Measurements from ENCODE around the gene TRAF3IP3.
A peak's percentile ranks its signal among the peaks of the same experiment; 100 is the strongest.

The TRAF3IP3 gene

GRCh38 chr1:209741193-209741592, 14.7 kb upstream of the TRAF3IP3 start:
- H3K36me3 ChIP-seq (ENCODE audit: control insufficient read depth, insufficient read depth, low read length): no peaks in the 10 kb centered on the region
- H3K4me3 ChIP-seq (ENCODE audit: low read depth, low read length): no peak overlapping the region
- peaks cover 16% of the 10 kb centered on the region for H3K27me3 ChIP-seq (ENCODE audit: control insufficient read depth, insufficient read depth, low read length)
- no peaks in the 10 kb centered on the region for H3K9me3 ChIP-seq (ENCODE audit: control insufficient read depth, insufficient read depth, low read length)
- no peak overlapping the region for H3K9ac ChIP-seq (ENCODE audit: low read depth, low read length)
- no peaks in the 10 kb centered on the region for H3K4me1 ChIP-seq (ENCODE audit: control insufficient read depth, insufficient read depth, low read length)

DNA sequence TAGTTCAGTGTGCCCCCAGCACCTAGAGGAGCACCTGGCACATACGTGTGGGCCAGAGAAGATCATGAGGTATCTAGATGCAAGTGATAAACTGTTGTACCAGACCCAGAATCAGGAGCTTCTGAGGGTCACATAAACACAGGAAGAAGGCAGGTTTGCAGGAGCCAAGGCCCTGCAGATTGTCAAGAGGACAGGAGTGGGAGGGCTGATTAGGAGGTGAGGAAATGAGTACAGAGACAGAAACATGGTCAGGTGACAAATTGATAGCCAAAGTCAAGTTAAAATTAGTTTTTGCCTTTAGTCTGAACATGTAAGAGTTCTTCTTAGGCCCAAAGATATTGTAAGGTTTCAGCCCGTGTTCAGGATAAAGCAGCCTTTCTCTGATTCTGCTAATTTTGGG, 14.0 kb upstream of the TRAF3IP3 start:
- Histone ChIP-seq H3K4me3 (ENCODE audit: low read depth, low read length) (no peak overlapping the region), H3K9me3 (ENCODE audit: control insufficient read depth, insufficient read depth, low read length) (no peaks in the 10 kb centered on the region), H3K27me3 (ENCODE audit: control insufficient read depth, insufficient read depth, low read length) (peaks cover 22% of the 10 kb centered on the region), H3K36me3 (ENCODE audit: control insufficient read depth, insufficient read depth, low read length) (no peaks in the 10 kb centered on the region), H3K9ac (ENCODE audit: low read depth, low read length) (no peak overlapping the region), H3K4me1 (ENCODE audit: control insufficient read depth, insufficient read depth, low read length) (no peaks in the 10 kb centered on the region)

DNA sequence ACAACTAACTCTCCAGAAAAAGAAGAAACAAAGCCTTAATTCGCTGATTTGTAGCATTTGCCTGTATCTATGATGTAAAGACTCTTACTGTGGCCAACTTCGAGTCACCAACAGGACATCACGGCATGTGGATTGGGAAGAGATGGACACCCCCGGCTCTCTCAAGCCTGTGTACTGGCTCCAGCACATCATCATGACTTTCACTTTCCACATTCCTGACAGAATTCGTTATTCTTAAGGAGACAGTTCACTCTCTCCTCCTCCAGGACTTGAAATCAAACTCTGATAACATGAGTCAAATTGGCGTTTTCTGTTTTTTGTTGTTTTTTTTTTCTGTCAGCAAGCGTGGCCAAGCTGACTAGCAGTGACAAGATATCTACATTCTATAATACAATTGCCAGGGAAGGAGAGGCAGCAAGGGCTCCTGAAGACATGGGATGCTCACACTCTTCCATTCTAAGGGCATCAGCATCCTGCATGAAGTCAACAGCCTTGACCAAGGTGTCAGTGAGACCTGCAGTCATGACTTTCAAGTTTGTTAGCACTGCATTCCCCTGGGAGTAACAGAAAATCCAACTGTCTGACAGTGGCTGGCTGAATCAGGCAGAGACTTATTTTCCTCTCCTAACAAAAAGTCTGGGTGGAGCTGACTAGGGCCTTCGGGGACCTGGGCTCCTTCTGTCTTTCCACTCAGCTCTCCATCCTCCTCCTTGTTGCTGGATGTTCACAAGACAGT, 13.3 kb upstream of the TRAF3IP3 start:
- no peaks in the 10 kb centered on the region for H3K9me3 ChIP-seq (ENCODE audit: control insufficient read depth, insufficient read depth, low read length)
- H3K36me3 ChIP-seq (ENCODE audit: control insufficient read depth, insufficient read depth, low read length): no peaks in the 10 kb centered on the region
- no peak overlapping the region for H3K4me3 ChIP-seq (ENCODE audit: low read depth, low read length)
- no peak overlapping the region for H3K9ac ChIP-seq (ENCODE audit: low read depth, low read length)
- H3K4me1 ChIP-seq (ENCODE audit: control insufficient read depth, insufficient read depth, low read length): peaks cover 2% of the 10 kb centered on the region
- H3K27me3 ChIP-seq (ENCODE audit: control insufficient read depth, insufficient read depth, low read length): peaks cover 28% of the 10 kb centered on the region

- H3K27me3 ChIP-seq (ENCODE audit: control insufficient read depth, insufficient read depth, low read length): peaks cover 30% of the 10 kb centered on the region
- H3K4me3 ChIP-seq (ENCODE audit: low read depth, low read length): no peak overlapping the region
- H3K36me3 ChIP-seq (ENCODE audit: control insufficient read depth, insufficient read depth, low read length): no peaks in the 10 kb centered on the region
- H3K9ac ChIP-seq (ENCODE audit: low read depth, low read length): no peak overlapping the region
- peaks cover 2% of the 10 kb centered on the region for H3K4me1 ChIP-seq (ENCODE audit: control insufficient read depth, insufficient read depth, low read length)
- no peaks in the 10 kb centered on the region for H3K9me3 ChIP-seq (ENCODE audit: control insufficient read depth, insufficient read depth, low read length)
Measured at GRCh38 chr1:209743145-209743482, 12.7 kb upstream of the TRAF3IP3 start.

GRCh38 chr1:209746451-209747165, 9.2 kb upstream of the TRAF3IP3 start:
- H3K9ac ChIP-seq (ENCODE audit: low read depth, low read length): no peak overlapping the region
- no peak overlapping the region for H3K4me3 ChIP-seq (ENCODE audit: low read depth, low read length)
- H3K27me3 ChIP-seq (ENCODE audit: control insufficient read depth, insufficient read depth, low read length): peaks cover 40% of the 10 kb centered on the region
- H3K36me3 ChIP-seq (ENCODE audit: control insufficient read depth, insufficient read depth, low read length): no peaks in the 10 kb centered on the region
- no peaks in the 10 kb centered on the region for H3K9me3 ChIP-seq (ENCODE audit: control insufficient read depth, insufficient read depth, low read length)
- peaks cover 2% of the 10 kb centered on the region for H3K4me1 ChIP-seq (ENCODE audit: control insufficient read depth, insufficient read depth, low read length)

DNA sequence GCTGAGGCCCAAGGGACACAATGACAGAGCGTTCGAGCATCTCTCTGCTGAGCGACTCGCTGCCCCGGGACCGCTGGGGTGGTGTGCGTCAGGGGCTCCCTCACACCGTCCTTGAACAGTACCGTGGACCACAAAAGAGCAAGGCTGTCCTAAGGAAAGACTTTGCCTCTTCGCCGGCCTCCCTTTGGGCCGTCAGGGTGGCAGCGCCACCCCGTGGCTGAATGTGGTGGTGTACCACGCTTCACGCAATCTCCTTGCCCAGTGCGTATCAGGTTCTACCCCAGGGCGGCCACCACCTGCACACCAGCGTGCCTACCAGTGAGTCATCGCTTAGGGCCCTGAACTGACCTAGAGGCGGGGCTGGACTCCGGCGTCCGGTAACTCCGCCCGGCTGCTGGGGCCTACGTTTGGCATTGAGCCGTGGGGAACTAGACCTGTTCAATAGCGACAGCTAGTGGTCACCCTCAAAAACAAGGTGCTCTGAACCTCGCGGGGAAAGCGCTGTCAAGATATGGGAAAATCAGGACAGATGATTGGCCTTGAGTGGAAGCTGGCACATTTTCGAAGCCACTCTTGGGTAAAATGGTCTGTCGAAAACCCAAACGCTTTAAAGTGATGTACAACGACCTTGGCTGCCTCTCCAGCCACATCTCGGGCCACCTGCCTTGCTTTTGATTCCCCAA, 8.1 kb upstream of the TRAF3IP3 start:
- H3K9ac ChIP-seq (ENCODE audit: low read depth, low read length): no peak overlapping the region
- peak overlapping the region; percentile 48 for H3K4me3 ChIP-seq (ENCODE audit: low read depth, low read length)
- H3K27me3 ChIP-seq (ENCODE audit: control insufficient read depth, insufficient read depth, low read length): peaks cover 31% of the 10 kb centered on the region
- H3K36me3 ChIP-seq (ENCODE audit: control insufficient read depth, insufficient read depth, low read length): no peaks in the 10 kb centered on the region
- H3K9me3 ChIP-seq (ENCODE audit: control insufficient read depth, insufficient read depth, low read length): no peaks in the 10 kb centered on the region
- peaks cover 2% of the 10 kb centered on the region for H3K4me1 ChIP-seq (ENCODE audit: control insufficient read depth, insufficient read depth, low read length)

DNA sequence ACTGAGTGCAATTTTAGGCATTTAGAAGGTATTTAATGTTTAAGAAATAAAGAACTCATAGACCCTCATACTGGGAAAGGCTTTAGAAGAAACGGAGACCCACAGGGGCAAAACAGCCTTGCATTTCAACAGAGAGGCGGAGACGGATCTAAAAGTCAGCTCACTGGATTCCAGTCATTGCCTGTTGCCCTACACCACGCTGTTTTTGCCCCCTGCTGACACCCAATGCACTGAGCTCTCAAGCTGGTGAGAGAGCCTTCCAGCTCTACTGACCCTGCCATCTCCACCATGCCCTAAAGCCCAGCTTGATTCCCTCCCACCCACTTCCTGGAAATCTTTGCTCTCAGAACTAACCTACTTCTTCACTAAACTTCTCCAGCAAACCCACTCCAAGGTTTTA, 7.2 kb upstream of the TRAF3IP3 start:
- Histone ChIP-seq H3K9me3 (ENCODE audit: control insufficient read depth, insufficient read depth, low read length) (no peaks in the 10 kb centered on the region), H3K27me3 (ENCODE audit: control insufficient read depth, insufficient read depth, low read length) (peaks cover 31% of the 10 kb centered on the region), H3K36me3 (ENCODE audit: control insufficient read depth, insufficient read depth, low read length) (no peaks in the 10 kb centered on the region), H3K9ac (ENCODE audit: low read depth, low read length) (no peak overlapping the region), H3K4me1 (ENCODE audit: control insufficient read depth, insufficient read depth, low read length) (peaks cover 2% of the 10 kb centered on the region), H3K4me3 (ENCODE audit: low read depth, low read length) (no peak overlapping the region)

GRCh38 chr1:209749205-209749604, 6.6 kb upstream of the TRAF3IP3 start:
- Histone ChIP-seq H3K4me3 (ENCODE audit: low read depth, low read length) (no peak overlapping the region), H3K4me1 (ENCODE audit: control insufficient read depth, insufficient read depth, low read length) (peaks cover 2% of the 10 kb centered on the region), H3K9ac (ENCODE audit: low read depth, low read length) (no peak overlapping the region)

DNA sequence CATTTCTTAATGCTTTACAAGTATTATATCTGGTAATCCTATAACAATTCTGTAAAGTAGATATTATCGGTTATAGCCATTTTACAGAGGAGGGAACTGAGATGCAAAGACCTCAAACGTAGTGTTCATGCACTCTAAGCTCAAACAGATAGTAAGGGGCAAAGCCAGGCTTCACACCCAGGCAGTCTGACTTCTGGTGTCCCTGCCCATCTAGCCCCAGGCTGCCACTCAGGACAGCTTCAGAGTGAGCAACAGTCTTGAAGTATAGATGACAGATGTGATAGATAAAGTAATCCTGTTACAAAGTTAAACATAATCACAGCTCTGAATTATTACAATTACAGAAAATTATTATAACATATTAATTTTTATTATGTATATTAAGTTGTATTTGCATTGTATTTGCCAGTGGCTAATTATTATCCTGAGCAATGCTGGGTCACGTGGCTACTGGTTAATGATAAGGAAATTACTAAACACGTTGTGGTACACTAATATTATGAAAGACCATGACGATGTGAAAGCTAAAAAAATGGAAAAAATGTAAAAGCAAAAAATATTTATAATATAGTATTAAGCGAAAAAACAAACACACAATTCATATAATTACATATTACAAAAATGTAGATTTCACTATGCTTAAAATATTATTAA, 6.1 kb upstream of the TRAF3IP3 start:
- Histone ChIP-seq H3K36me3 (ENCODE audit: control insufficient read depth, insufficient read depth, low read length) (no peaks in the 10 kb centered on the region), H3K4me1 (ENCODE audit: control insufficient read depth, insufficient read depth, low read length) (peaks cover 2% of the 10 kb centered on the region), H3K27me3 (ENCODE audit: control insufficient read depth, insufficient read depth, low read length) (peaks cover 31% of the 10 kb centered on the region), H3K9me3 (ENCODE audit: control insufficient read depth, insufficient read depth, low read length) (no peaks in the 10 kb centered on the region), H3K4me3 (ENCODE audit: low read depth, low read length) (no peak overlapping the region), H3K9ac (ENCODE audit: low read depth, low read length) (no peak overlapping the region)

More at GRCh38 chr1:209749205-209749604, 6.6 kb upstream of the TRAF3IP3 start:
- Histone ChIP-seq H3K9me3 (ENCODE audit: control insufficient read depth, insufficient read depth, low read length) (no peaks in the 10 kb centered on the region), H3K36me3 (ENCODE audit: control insufficient read depth, insufficient read depth, low read length) (no peaks in the 10 kb centered on the region), H3K27me3 (ENCODE audit: control insufficient read depth, insufficient read depth, low read length) (peaks cover 31% of the 10 kb centered on the region)

DNA sequence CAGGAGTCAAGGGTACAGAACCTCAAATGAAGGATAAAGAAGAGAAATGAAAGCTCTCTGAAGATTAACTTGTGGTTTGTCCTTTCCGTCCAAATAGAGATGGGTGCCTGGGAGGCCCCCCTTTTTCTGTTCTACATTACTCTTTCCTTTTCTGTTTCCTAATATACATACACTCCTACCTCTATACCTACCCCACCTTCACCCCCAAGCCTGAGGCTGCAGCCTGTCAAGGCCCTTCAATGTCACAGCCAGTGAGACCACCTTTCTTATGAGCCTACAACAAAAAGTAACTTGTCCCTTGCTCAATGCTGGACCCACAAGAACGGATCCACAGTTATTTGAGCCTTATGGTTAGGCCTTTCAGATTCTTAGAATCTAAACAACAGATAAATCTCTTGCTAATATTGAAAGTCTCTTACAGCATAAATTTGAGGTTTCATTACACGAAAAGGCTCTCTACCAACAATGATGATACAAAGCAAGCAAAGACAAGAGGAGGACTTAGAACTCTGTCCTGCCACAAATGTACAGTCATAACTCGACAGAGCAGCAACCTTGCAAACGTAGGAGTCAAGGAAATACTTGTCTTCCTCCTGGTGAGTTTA, 4.1 kb upstream of the TRAF3IP3 start:
- no peak overlapping the region for H3K4me3 ChIP-seq (ENCODE audit: low read depth, low read length)
- no peak overlapping the region for H3K9ac ChIP-seq (ENCODE audit: low read depth, low read length)
- H3K36me3 ChIP-seq (ENCODE audit: control insufficient read depth, insufficient read depth, low read length): no peaks in the 10 kb centered on the region
- H3K27me3 ChIP-seq (ENCODE audit: control insufficient read depth, insufficient read depth, low read length): peaks cover 24% of the 10 kb centered on the region
- H3K9me3 ChIP-seq (ENCODE audit: control insufficient read depth, insufficient read depth, low read length): no peaks in the 10 kb centered on the region
- H3K4me1 ChIP-seq (ENCODE audit: control insufficient read depth, insufficient read depth, low read length): peaks cover 2% of the 10 kb centered on the region

GRCh38 chr1:209752890-209753289, 3.0 kb upstream of the TRAF3IP3 start:
- H3K27me3 ChIP-seq (ENCODE audit: control insufficient read depth, insufficient read depth, low read length): peaks cover 18% of the 10 kb centered on the region
- H3K9me3 ChIP-seq (ENCODE audit: control insufficient read depth, insufficient read depth, low read length): no peaks in the 10 kb centered on the region
- H3K9ac ChIP-seq (ENCODE audit: low read depth, low read length): no peak overlapping the region
- no peaks in the 10 kb centered on the region for H3K4me1 ChIP-seq (ENCODE audit: control insufficient read depth, insufficient read depth, low read length)
- no peaks in the 10 kb centered on the region for H3K36me3 ChIP-seq (ENCODE audit: control insufficient read depth, insufficient read depth, low read length)
- no peak overlapping the region for H3K4me3 ChIP-seq (ENCODE audit: low read depth, low read length)

All from iPS-15b (cell line).